Fibroblast of skin of right quadriceps (primary cell): ENCODE measurements around the gene PPP4R3B.
"Not testable (repeated sequence)": the region's sequence is repeated elsewhere in the genome, so short reads cannot be mapped to it uniquely, and the experiment has no call there.

Experiments used
- DNase-seq: peaks from one replicate; pipeline ENCODE4 v3.0.0-alpha.2; 2013

The PPP4R3B gene

GRCh38 chr2:55617175-55618024 lies at the start of gene PPP4R3B:
Gene PPP4R3B, minus strand, starts transcription at chr2:55617622. Its CDS starts 337 bp downstream, at chr2:55617285.
- DNase-seq, result peak; percentile 100

- DNase-seq, result no peak
Measured at GRCh38 chr2:55653255-55653654, 35.8 kb upstream of the PPP4R3B start.

DNA sequence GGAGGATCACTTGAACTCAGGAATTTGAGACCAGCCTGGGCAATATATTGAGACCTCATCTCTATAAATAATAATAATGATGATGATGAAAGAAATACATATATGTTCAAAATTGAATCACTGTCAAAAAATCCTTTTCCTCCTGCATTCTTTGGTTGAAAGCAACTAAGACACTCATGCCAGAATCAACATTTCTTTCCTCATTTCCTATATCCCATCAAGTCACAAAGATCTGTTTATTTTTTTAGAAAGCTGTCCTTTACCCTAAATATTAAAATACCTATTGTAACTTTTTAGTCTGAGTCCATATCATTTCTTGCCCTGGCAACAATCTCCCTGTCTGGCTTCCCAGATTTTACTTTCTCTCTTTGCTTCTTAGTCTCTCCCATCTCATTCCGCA lies 31.8 kb upstream of the PPP4R3B start:
- DNase-seq, result peak; percentile 0

GRCh38 chr2:55636831-55637230 lies 19.4 kb upstream of the PPP4R3B start:
- DNase-seq, result no peak

GRCh38 chr2:55628931-55629330 lies 11.5 kb upstream of the PPP4R3B start:
- DNase-seq, result no peak

DNA sequence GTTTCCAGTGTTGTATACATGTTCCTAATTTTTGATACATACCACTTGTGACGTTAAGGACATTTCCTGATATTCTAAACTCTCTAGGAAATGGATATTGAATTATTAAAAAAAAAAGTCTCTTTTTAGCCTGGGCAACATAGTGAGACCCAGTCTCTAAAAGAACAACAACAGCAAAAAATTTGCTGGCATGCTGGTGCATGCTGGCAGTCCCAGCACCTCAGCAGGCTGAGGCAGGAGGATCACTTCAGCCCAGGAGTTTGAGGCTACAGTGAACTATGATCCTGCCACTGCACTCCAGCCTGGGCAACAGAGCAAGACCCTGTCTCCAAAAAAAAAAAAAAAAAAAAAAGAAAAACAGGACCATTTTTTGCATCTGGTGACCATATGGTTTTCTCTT lies 10.5 kb upstream of the PPP4R3B start:
- DNase-seq, result no peak

GRCh38 chr2:55621802-55622201 lies 4.4 kb upstream of the PPP4R3B start:
- DNase-seq, result no peak

DNA sequence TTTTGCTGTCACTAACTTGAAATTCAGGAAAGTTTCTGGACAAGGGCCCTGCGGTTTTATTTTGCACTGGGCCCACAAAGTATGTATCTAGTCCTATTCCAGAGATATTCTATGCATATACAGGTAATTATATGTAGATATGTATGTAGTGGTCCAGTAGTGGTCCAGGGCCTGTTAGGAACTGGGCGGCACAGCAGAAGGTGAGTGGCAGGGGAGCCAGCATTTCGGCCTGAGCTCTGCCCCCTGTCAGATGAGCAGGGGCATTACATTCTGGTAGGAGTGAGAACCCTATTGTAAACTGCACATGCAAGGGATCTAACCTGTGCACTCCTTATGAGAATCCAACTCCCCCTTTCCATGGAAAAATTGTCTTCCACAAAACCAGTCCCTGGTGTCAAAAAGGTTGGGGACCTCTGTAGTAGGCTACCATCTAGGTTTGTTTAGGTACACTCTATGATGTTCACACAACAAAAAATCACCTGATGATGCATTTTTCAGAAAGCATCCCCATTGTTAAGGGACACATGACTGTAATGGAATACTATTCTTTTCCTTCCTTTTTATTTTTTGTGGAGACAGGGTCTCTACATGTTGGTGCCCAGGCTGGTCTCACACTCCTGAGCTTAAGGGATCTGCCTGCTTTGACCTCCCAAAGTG lies 2.8 kb upstream of the PPP4R3B start:
- no peak for DNase-seq

- DNase-seq, result peak; percentile 33
Measured at GRCh38 chr2:55618275-55619055, 1.0 kb upstream of the PPP4R3B start.

DNA sequence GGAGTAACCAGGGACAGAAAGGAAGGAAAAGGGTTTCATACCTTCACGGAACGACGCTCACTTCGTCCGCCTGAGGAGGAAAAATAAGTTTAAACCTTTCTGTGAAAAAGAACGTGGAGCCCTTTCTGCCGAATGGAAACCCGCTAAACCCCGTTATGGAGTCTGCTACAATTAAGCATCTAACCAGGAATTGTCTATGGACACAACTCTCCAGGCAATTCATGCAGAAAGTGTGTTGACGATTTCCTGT lies 528 bp upstream of the PPP4R3B start:
- no peak for DNase-seq

GRCh38 chr2:55616551-55617174 lies 759 bp downstream of the PPP4R3B start:
- DNase-seq, result peak; percentile 39

DNA sequence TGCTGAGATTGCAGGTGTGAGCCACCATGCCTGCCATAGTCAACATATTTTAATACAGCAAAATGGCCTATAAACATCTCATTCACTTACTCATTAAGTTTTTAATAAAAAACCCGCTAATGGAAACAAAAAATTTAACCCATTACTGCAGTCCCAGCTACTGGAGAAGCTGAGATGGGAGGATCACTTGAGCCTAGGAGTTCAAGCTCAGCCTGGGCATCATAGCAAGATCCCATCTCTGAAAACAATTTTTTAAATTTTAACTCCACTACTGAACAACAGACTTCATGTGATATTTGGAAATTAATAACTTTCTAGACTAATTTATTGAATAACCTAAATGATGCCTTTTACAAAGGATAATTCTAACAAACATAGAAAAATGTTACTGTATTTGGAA lies 5.4 kb downstream of the PPP4R3B start:
- DNase-seq, result no peak

DNA sequence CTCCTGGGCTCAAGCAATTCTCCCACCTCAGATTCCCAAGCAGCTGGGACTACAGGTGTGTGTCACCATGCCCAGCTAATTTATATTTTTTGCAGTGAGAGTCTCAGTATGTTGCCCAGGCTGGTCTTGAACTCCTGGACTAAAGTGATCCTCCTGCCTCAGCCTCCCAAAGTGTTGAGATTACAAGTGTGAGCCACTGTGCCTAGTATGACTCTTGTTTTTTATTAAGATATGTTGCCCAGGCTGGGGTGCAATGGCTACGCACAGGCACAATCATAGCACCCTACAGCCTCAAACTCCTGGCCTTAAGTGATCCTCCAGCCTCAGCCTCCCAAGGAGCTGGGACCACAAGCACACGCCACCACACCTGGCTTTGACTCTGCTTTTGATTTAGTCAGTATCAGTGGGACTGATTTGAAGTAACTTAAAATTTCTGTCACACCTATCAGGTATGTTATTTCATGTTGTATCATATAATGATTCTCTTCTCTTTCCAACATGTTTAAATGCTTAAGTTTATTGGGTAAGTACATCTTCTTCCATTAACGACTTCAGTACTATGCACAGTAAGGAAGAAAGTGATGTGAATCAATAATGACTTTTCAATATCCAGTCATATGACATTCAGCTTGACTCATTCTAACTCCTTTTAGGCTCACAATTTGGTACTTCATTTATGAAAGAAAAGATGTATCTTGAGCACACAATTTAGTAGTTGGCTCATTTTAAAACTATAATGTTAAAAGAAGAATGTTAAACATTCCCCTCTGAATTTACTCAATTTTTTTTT lies 6.3 kb downstream of the PPP4R3B start:
- no peak for DNase-seq

DNA sequence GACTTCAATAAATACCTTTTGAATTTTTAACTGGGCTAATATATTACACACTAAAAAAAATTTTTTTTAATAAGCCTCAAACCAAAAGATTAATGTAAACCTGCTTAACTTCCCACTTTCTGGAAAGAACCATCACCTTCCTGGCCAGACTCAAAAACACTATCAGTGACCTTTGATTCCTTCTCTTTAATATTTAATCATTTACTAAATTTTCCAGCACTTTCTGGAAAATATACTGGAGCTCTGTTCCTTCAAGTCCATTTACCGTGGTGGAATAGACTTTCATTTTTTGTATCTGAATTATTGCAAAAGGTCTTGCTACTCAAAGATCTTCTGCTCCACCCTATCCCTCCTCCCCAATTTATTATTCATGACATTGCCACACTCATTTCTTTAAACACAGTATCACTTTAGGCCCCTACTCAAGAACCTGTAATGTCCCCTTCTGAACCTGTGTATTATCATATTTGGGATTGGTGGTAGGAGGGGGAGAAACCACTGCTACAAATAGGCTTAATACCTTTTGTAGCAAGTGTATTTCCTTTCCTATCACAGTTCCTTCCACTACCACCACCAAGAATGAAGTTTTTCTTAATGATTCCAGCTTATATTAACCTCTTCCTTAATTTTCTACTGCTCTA lies 7.4 kb downstream of the PPP4R3B start:
- no peak for DNase-seq

GRCh38 chr2:55609193-55609794 lies 8.1 kb downstream of the PPP4R3B start:
- DNase-seq, result no peak

GRCh38 chr2:55607717-55608116 lies 9.7 kb downstream of the PPP4R3B start:
- no peak for DNase-seq

DNA sequence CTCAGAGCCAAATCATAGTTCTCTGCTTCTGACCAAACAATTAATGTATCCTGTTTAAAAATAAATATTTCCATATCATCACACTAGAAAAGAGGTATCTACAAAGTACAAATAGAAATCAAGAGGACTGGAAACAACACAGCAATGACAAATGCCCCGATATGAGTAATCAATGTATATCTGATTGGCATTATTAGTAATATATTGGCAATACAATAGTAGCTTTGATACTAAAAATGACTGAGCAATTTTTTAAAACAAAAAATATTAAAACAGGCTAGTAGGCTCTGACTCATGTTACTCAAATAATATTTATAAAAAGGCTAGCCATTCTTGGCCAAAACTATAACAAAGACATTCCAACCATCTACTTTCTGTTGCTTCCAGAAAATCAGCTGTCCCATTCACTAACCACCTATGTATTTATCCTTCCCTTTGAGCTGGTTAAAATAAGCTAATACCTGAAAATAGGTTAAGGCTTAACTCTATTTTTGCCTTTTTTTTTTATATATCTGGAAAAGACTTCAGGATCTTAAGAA lies 13.3 kb downstream of the PPP4R3B start:
- DNase-seq, result no peak

DNA sequence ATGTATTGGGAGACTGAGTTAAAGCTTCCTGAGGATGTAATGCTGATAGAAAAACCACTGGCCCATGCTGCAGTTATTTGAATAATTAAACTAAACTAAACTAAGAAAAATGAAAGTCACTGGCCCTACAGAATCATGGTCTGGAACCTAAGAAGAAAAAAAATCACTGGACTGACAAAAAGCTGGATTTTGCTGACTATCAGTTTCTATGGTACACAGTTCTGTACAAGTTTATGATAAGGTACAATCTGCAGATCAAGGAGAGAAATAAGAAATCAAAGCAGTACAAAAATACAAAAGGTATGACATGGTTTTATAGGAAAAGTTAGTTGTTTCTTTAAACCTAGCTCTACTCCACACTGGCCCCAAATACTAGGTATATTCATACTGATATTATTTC lies 15.6 kb downstream of the PPP4R3B start:
- DNase-seq, result no peak

DNA sequence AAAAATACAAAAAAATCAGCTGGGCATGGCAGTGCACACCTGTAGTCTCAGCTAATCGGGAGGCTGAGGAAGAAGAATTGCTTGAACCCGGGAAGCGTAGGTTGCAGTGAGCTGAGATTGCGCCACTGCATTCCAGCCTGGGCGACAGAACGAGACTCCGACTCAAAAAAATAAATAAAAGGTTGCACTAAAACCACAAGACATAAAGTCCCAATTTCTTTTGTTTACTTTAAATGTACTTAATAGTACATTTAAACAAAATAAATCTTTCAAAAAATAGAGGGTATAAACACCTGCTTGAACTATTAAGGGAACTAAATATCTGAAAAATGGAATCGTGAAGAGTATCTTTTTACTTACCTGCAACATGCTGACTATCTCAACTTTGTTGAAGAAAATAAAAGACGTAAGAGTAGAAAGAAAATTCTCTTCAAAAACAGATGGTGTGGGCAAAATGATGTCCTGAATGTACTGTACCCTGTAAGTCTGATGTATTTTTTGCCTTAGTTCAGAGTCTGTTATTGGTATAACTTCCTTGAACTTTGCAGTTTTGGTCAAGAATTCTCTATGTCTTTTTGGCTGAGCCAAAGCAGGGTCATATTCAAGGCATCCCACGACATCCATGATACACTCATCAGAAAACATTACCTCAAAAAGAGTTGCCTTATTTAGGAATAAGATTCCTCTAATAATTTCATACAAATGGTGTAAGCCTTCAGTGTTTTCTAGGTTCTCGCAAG lies 19.2 kb downstream of the PPP4R3B start:
- DNase-seq, result no peak

GRCh38 chr2:55596795-55597194 lies 20.6 kb downstream of the PPP4R3B start:
- not testable (repeated sequence) for DNase-seq

GRCh38 chr2:55595536-55595935 lies 21.9 kb downstream of the PPP4R3B start:
- no peak for DNase-seq
